Nephron progenitor cell (in vitro differentiated cells): Measurements from ENCODE around the gene CACNA1B.
A peak's percentile ranks its signal among the peaks of the same experiment; 100 is the strongest.
"Not testable (repeated sequence)": the region's sequence is repeated elsewhere in the genome, so short reads cannot be mapped to it uniquely, and the experiment has no call there.

Source experiments
- DNase-seq: peaks from one replicate; pipeline ENCODE4 v3.0.0; 2021
- H3K27ac Mint-ChIP-seq: 2 replicates; pipeline ENCODE4 v1.8.0; 2021; ENCODE audit warnings: mild to moderate bottlenecking, moderate library complexity, mixed read lengths
- H3K27me3 Mint-ChIP-seq: 2 replicates; pipeline ENCODE4 v1.8.0; 2021; ENCODE audit warnings: mild to moderate bottlenecking, low read depth, mixed read lengths; ENCODE audit not compliant: poor library complexity
- H3K36me3 Mint-ChIP-seq: 2 replicates; pipeline ENCODE4 v1.8.0; 2021; ENCODE audit warnings: low read depth, mixed read lengths
- H3K4me1 Mint-ChIP-seq: 2 replicates; pipeline ENCODE4 v1.8.0; 2021; ENCODE audit warnings: mixed read lengths
- H3K4me3 Mint-ChIP-seq: 2 replicates; pipeline ENCODE4 v1.8.0; 2021; ENCODE audit warnings: mild to moderate bottlenecking, moderate library complexity, mixed read lengths
- H3K9me3 Mint-ChIP-seq: 2 replicates; pipeline ENCODE4 v1.8.0; 2021; ENCODE audit warnings: mild to moderate bottlenecking, moderate library complexity, mixed read lengths
- TF ChIP-seq, protein P1 (sequence below): fragments of 200-600 bp; sonication (generic); IDR thresholded peaks from 2 replicates; pipeline ENCODE4 v1.5.0; 2021; ENCODE audit warnings: antibody characterized with exemption

The CACNA1B gene

GRCh38 chr9:138014563-138014945 lies 137.0 kb downstream of the CACNA1B start:
- TF ChIP-seq, protein P1, sequence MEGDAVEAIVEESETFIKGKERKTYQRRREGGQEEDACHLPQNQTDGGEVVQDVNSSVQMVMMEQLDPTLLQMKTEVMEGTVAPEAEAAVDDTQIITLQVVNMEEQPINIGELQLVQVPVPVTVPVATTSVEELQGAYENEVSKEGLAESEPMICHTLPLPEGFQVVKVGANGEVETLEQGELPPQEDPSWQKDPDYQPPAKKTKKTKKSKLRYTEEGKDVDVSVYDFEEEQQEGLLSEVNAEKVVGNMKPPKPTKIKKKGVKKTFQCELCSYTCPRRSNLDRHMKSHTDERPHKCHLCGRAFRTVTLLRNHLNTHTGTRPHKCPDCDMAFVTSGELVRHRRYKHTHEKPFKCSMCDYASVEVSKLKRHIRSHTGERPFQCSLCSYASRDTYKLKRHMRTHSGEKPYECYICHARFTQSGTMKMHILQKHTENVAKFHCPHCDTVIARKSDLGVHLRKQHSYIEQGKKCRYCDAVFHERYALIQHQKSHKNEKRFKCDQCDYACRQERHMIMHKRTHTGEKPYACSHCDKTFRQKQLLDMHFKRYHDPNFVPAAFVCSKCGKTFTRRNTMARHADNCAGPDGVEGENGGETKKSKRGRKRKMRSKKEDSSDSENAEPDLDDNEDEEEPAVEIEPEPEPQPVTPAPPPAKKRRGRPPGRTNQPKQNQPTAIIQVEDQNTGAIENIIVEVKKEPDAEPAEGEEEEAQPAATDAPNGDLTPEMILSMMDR = no peak
- H3K4me3 Mint-ChIP-seq = no peak overlapping the region
- H3K4me1 Mint-ChIP-seq = peaks cover 21% of the 10 kb centered on the region
- no peak for DNase-seq
- no peak overlapping the region for H3K27ac Mint-ChIP-seq
- H3K27me3 Mint-ChIP-seq = peaks cover 3% of the 10 kb centered on the region
- no peaks in the 10 kb centered on the region for H3K36me3 Mint-ChIP-seq
- no peaks in the 10 kb centered on the region for H3K9me3 Mint-ChIP-seq

DNA sequence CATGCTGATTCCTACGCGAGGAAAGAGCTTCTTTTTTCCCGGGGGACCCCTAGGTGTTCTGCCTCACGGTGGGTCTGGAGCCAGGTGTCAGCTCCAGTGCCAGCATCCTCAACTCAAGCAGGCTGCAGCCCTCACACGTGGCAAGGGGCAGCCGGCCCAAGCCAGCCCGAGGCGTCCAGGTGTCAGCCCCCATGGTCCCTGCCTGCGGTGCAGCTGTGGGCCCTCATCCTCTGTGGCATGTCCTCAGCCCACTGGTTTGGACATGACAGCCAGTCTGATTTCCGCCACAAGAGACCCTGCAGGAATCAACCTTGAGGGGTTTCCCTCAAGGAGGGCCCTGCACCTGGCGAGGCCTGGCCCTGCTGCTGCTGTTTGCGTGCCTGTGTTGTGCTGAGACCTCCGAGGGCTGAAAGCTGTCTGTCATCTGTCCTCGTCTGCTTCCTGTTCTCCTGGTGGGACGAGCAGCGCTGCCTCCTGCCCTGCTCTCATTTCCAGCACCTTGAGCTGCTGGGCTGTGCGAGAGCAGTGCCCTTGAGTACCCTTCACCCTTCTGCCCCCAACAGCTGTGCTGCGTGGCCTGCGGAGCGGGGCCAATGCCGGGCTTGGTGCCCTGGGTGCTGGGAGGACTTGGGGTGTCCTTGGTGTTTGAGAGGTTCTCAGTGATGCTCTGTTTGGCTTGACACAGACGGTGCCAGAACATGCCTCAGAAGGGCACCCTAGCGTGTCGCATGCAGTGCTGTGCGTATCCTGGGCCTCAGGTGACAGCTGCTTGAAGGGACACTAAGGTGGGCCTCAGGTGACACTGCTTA lies 137.6 kb downstream of the CACNA1B start:
- TF ChIP-seq, protein P1 = no peak
- Mint-ChIP-seq H3K4me3 (no peak overlapping the region), H3K9me3 (no peaks in the 10 kb centered on the region), H3K4me1 (peaks cover 21% of the 10 kb centered on the region), H3K36me3 (no peaks in the 10 kb centered on the region), H3K27me3 (peaks cover 2% of the 10 kb centered on the region), H3K27ac (no peak overlapping the region)
- DNase-seq = no peak

DNA sequence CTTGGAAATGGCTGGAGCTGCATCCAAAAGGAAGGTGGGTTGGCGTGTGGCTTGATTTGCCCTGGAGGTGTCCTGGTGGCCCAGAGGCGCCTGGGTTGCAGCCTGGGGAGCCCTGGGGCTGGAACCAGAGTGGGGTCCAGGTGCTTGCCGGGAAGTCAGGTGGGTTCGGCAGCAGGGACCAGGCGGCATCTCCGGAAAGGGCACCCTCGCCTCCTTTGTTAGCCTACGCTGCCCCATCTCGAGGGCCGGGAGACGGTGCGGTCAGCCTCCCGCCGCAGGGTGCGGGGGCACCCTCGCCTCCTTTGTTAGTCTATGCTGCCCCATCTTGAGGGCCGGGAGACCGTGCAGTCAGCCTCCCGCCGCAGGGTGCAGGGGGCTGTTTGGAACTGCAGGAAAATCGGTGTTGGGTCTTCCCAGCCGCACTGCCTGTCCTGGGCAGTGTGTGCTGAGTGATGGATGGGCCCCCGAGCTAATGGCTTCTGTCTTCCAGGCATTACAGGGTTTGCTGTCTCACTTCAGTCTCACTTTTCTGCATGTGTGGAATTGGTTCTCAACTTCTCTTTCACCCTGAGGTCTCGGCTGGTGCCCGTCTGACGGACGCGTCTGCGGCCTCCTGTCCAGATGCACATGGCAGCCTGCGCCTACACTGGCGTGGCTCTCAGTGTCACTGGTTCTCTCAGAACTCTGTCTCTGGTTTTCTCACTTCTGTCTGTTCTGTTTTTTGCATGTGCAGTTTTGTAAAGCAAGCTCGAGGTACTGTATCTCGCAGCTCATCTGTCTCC lies 139.0 kb downstream of the CACNA1B start:
- H3K4me1 Mint-ChIP-seq = peaks cover 21% of the 10 kb centered on the region
- H3K36me3 Mint-ChIP-seq = no peaks in the 10 kb centered on the region
- no peak overlapping the region for H3K4me3 Mint-ChIP-seq
- peak overlapping the region; percentile 9 for H3K27ac Mint-ChIP-seq
- H3K27me3 Mint-ChIP-seq = peaks cover 13% of the 10 kb centered on the region
- no peak for DNase-seq
- TF ChIP-seq, protein P1 = no peak
- H3K9me3 Mint-ChIP-seq = no peaks in the 10 kb centered on the region

GRCh38 chr9:138017200-138017599 lies 139.6 kb downstream of the CACNA1B start:
- TF ChIP-seq, protein P1 = no peak
- no peaks in the 10 kb centered on the region for H3K36me3 Mint-ChIP-seq
- no peak overlapping the region for H3K4me3 Mint-ChIP-seq
- H3K9me3 Mint-ChIP-seq = no peaks in the 10 kb centered on the region
- H3K27me3 Mint-ChIP-seq = peaks cover 19% of the 10 kb centered on the region
- H3K4me1 Mint-ChIP-seq = peaks cover 21% of the 10 kb centered on the region
- peak overlapping the region; percentile 9 for H3K27ac Mint-ChIP-seq
- no peak for DNase-seq

GRCh38 chr9:138019514-138019913 lies 141.9 kb downstream of the CACNA1B start:
- H3K4me3 Mint-ChIP-seq, H3K27ac Mint-ChIP-seq, H3K36me3 Mint-ChIP-seq, DNase-seq, H3K9me3 Mint-ChIP-seq: not testable (repeated sequence)
- Mint-ChIP-seq H3K4me1 (peaks cover 21% of the 10 kb centered on the region), H3K27me3 (peaks cover 39% of the 10 kb centered on the region)

GRCh38 chr9:138020120-138020794 lies 142.7 kb downstream of the CACNA1B start:
- no peak overlapping the region for H3K4me3 Mint-ChIP-seq
- no peaks in the 10 kb centered on the region for H3K9me3 Mint-ChIP-seq
- peaks cover 47% of the 10 kb centered on the region for H3K27me3 Mint-ChIP-seq
- peaks cover 21% of the 10 kb centered on the region for H3K4me1 Mint-ChIP-seq
- TF ChIP-seq, protein P1 = no peak
- no peak overlapping the region for H3K27ac Mint-ChIP-seq
- H3K36me3 Mint-ChIP-seq = no peaks in the 10 kb centered on the region
- no peak for DNase-seq
